Panc1 (cell line): ENCODE data around the gene HSBP1L1.

Source experiments
- CTCF ChIP-seq: fragments of 450-650 bp; IDR thresholded peaks from 2 replicates; pipeline ENCODE4 v1.5.1; 2017; ENCODE audit warnings: mild to moderate bottlenecking
- REST ChIP-seq, 2 experiments: IDR thresholded peaks; 2 replicates each; pipeline ENCODE4 v1.6.1; 2011 to 2012; ENCODE audit warnings: low read depth in 2 of 2, control low read depth in 1 of 2, low read length in 1 of 2, mild to moderate bottlenecking in 1 of 2, moderate library complexity in 1 of 2; ENCODE audit not compliant: insufficient read depth in 1 of 2
- SIN3A ChIP-seq: IDR thresholded peaks from 2 replicates; pipeline ENCODE4 v1.6.1; 2012; ENCODE audit warnings: low read depth, mild to moderate bottlenecking, low read length, moderate library complexity, borderline replicate concordance; ENCODE audit not compliant: insufficient read depth

GRCh38 chr18:79927607-79928562 lies 36.6 kb upstream of the HSBP1L1 start:
- TF ChIP-seq CTCF, result no peak
- no peak for TF ChIP-seq SIN3A
- TF ChIP-seq REST (IDR thresholded peaks at IDR 0.05; ENCODE audit: insufficient read depth in 1 of 2, low read depth in 2 of 2, low read length in 1 of 2), result no peak
